Panc1 (cell line): ENCODE measurements around the gene NR6A1.

Experiments used
- SIN3A ChIP-seq: IDR thresholded peaks from 2 replicates; pipeline ENCODE4 v1.6.1; 2012; ENCODE audit warnings: low read depth, mild to moderate bottlenecking, low read length, moderate library complexity, borderline replicate concordance; ENCODE audit not compliant: insufficient read depth
- TF ChIP-seq, protein P1 (sequence below): fragments of 450-650 bp; IDR thresholded peaks from 2 replicates; pipeline ENCODE4 v1.5.1; 2017; ENCODE audit warnings: mild to moderate bottlenecking
- TF ChIP-seq, protein P2 (sequence below), 2 experiments: IDR thresholded peaks; 2 replicates each; pipeline ENCODE4 v1.6.1; 2011 to 2012; ENCODE audit warnings: low read depth in 2 of 2, control low read depth in 1 of 2, low read length in 1 of 2, mild to moderate bottlenecking in 1 of 2, moderate library complexity in 1 of 2; ENCODE audit not compliant: insufficient read depth in 1 of 2

GRCh38 chr9:124773473-124774128 lies 2.5 kb upstream of the NR6A1 start:
- TF ChIP-seq, protein P1, sequence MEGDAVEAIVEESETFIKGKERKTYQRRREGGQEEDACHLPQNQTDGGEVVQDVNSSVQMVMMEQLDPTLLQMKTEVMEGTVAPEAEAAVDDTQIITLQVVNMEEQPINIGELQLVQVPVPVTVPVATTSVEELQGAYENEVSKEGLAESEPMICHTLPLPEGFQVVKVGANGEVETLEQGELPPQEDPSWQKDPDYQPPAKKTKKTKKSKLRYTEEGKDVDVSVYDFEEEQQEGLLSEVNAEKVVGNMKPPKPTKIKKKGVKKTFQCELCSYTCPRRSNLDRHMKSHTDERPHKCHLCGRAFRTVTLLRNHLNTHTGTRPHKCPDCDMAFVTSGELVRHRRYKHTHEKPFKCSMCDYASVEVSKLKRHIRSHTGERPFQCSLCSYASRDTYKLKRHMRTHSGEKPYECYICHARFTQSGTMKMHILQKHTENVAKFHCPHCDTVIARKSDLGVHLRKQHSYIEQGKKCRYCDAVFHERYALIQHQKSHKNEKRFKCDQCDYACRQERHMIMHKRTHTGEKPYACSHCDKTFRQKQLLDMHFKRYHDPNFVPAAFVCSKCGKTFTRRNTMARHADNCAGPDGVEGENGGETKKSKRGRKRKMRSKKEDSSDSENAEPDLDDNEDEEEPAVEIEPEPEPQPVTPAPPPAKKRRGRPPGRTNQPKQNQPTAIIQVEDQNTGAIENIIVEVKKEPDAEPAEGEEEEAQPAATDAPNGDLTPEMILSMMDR: no peak
- TF ChIP-seq SIN3A: no peak
- TF ChIP-seq, protein P2, sequence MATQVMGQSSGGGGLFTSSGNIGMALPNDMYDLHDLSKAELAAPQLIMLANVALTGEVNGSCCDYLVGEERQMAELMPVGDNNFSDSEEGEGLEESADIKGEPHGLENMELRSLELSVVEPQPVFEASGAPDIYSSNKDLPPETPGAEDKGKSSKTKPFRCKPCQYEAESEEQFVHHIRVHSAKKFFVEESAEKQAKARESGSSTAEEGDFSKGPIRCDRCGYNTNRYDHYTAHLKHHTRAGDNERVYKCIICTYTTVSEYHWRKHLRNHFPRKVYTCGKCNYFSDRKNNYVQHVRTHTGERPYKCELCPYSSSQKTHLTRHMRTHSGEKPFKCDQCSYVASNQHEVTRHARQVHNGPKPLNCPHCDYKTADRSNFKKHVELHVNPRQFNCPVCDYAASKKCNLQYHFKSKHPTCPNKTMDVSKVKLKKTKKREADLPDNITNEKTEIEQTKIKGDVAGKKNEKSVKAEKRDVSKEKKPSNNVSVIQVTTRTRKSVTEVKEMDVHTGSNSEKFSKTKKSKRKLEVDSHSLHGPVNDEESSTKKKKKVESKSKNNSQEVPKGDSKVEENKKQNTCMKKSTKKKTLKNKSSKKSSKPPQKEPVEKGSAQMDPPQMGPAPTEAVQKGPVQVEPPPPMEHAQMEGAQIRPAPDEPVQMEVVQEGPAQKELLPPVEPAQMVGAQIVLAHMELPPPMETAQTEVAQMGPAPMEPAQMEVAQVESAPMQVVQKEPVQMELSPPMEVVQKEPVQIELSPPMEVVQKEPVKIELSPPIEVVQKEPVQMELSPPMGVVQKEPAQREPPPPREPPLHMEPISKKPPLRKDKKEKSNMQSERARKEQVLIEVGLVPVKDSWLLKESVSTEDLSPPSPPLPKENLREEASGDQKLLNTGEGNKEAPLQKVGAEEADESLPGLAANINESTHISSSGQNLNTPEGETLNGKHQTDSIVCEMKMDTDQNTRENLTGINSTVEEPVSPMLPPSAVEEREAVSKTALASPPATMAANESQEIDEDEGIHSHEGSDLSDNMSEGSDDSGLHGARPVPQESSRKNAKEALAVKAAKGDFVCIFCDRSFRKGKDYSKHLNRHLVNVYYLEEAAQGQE (IDR thresholded peaks at IDR 0.05; ENCODE audit: insufficient read depth in 1 of 2, low read depth in 2 of 2, low read length in 1 of 2): no peak
